KMS-11 (cell line): ENCODE measurements around the gene MYL6.

Source experiments
- H2AFZ ChIP-seq: fragments of 200-600 bp; sonication (generic); 2 replicates; pipeline ENCODE4 v1.6.1; 2016; ENCODE audit warnings: antibody characterized with exemption, mixed run types, low read depth
- H3K27ac ChIP-seq: fragments of 200-600 bp; sonication (generic); 2 replicates; pipeline ENCODE4 v1.6.1; 2016; ENCODE audit warnings: mild to moderate bottlenecking, mixed run types
- H3K27me3 ChIP-seq: fragments of 200-600 bp; sonication (generic); 2 replicates; pipeline ENCODE4 v1.6.1; 2017; ENCODE audit warnings: mild to moderate bottlenecking, low read depth, mixed run types, moderate library complexity; ENCODE audit not compliant: insufficient read depth
- H3K36me3 ChIP-seq: fragments of 200-600 bp; sonication (generic); 2 replicates; pipeline ENCODE4 v1.6.1; 2017; ENCODE audit warnings: mild to moderate bottlenecking, mixed run types; ENCODE audit not compliant: insufficient read depth
- H3K4me1 ChIP-seq: fragments of 200-600 bp; sonication (generic); 2 replicates; pipeline ENCODE4 v1.6.1; 2016; ENCODE audit warnings: mild to moderate bottlenecking, low read depth, mixed run types; ENCODE audit not compliant: poor library complexity, severe bottlenecking
- H3K4me2 ChIP-seq: fragments of 200-600 bp; sonication (generic); 2 replicates; pipeline ENCODE4 v1.7.0; 2016; ENCODE audit warnings: mild to moderate bottlenecking, mixed run types
- H3K4me3 ChIP-seq: fragments of 200-600 bp; sonication (generic); IDR thresholded peaks from 2 replicates; pipeline ENCODE4 v1.6.1; 2017; ENCODE audit warnings: low read depth, low read length, mixed read lengths; ENCODE audit not compliant: insufficient read depth
- H3K79me2 ChIP-seq: fragments of 200-600 bp; sonication (generic); 2 replicates; pipeline ENCODE4 v1.6.1; 2016; ENCODE audit warnings: low read depth, mixed run types; ENCODE audit not compliant: insufficient read depth
- H3K9ac ChIP-seq: fragments of 200-600 bp; sonication (generic); 2 replicates; pipeline ENCODE4 v1.6.1; 2016; ENCODE audit warnings: mild to moderate bottlenecking, mixed run types
- H4K20me1 ChIP-seq: fragments of 200-600 bp; sonication (generic); 2 replicates; pipeline ENCODE4 v1.6.1; 2016; ENCODE audit warnings: mild to moderate bottlenecking, mixed run types; ENCODE audit not compliant: insufficient read depth
- TF ChIP-seq, protein P1 (sequence below): fragments of 200-600 bp; sonication (generic); conservative IDR thresholded peaks from 2 replicates; pipeline ENCODE4 v1.6.1; 2017; ENCODE audit warnings: low read depth, mild to moderate bottlenecking, antibody characterized with exemption, low read length, moderate library complexity, mixed read lengths

Gene MYL6

DNA sequence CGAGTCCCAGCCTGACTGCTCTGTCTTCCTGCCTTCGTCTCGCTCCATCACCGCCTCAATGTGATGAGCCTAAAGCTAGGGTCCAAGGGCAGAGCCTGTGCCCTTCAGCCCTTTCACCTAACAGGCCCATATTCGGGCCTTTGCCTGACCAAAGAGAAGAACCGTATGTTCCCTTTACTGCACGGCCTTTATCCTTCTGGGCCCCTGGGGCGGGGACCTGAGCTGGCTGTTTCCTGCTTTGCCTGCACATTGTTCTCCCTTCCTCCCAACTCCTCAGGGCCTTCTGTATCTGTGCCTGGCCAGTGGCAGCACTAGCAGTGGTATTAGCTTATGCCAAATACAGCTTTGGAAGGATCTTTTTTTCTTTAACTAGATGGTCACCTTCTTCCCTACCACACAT is 14.3 kb upstream of the MYL6 start:
- Histone ChIP-seq H3K27me3 (no peaks in the 10 kb centered on the region), H3K4me1 (no peaks in the 10 kb centered on the region), H3K4me3 (no peak overlapping the region), H2AFZ (no peak overlapping the region), H3K9ac (no peak overlapping the region), H3K79me2 (no peaks in the 10 kb centered on the region), H3K27ac (no peak overlapping the region), H4K20me1 (no peaks in the 10 kb centered on the region), H3K4me2 (no peak overlapping the region), H3K36me3 (peaks cover 10% of the 10 kb centered on the region; the same call in 1 of the 2 replicates)
- TF ChIP-seq, protein P1, sequence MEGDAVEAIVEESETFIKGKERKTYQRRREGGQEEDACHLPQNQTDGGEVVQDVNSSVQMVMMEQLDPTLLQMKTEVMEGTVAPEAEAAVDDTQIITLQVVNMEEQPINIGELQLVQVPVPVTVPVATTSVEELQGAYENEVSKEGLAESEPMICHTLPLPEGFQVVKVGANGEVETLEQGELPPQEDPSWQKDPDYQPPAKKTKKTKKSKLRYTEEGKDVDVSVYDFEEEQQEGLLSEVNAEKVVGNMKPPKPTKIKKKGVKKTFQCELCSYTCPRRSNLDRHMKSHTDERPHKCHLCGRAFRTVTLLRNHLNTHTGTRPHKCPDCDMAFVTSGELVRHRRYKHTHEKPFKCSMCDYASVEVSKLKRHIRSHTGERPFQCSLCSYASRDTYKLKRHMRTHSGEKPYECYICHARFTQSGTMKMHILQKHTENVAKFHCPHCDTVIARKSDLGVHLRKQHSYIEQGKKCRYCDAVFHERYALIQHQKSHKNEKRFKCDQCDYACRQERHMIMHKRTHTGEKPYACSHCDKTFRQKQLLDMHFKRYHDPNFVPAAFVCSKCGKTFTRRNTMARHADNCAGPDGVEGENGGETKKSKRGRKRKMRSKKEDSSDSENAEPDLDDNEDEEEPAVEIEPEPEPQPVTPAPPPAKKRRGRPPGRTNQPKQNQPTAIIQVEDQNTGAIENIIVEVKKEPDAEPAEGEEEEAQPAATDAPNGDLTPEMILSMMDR, result no peak

DNA sequence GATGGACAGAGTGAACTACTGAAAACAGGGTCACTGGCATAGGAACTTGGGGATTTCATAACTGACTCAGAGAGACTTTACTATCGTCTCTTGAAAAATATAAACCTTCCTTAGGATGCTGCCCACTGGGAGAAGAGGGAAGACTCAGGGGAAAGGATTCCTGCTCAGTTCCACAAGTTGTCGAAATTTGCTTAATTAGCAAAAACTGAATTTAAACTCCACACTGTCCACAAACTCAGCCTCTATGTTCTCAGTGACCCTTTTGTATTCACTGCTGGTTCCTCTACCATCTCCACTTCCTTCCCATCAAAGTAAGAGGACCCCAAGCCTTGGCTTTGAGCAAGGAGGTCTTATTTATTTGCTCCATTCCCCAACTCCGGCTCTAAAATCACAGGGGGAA is 12.9 kb upstream of the MYL6 start:
- H3K36me3 ChIP-seq, result peaks cover 3% of the 10 kb centered on the region; the same call in 1 of the 2 replicates
- no peaks in the 10 kb centered on the region for H3K79me2 ChIP-seq
- TF ChIP-seq, protein P1, result no peak
- H3K4me1 ChIP-seq, result peaks cover 2% of the 10 kb centered on the region
- no peak overlapping the region for H3K4me2 ChIP-seq
- H3K27ac ChIP-seq, result no peak overlapping the region
- no peak overlapping the region for H2AFZ ChIP-seq
- H4K20me1 ChIP-seq, result no peaks in the 10 kb centered on the region
- no peaks in the 10 kb centered on the region for H3K27me3 ChIP-seq
- H3K9ac ChIP-seq, result no peak overlapping the region
- no peak overlapping the region for H3K4me3 ChIP-seq

DNA sequence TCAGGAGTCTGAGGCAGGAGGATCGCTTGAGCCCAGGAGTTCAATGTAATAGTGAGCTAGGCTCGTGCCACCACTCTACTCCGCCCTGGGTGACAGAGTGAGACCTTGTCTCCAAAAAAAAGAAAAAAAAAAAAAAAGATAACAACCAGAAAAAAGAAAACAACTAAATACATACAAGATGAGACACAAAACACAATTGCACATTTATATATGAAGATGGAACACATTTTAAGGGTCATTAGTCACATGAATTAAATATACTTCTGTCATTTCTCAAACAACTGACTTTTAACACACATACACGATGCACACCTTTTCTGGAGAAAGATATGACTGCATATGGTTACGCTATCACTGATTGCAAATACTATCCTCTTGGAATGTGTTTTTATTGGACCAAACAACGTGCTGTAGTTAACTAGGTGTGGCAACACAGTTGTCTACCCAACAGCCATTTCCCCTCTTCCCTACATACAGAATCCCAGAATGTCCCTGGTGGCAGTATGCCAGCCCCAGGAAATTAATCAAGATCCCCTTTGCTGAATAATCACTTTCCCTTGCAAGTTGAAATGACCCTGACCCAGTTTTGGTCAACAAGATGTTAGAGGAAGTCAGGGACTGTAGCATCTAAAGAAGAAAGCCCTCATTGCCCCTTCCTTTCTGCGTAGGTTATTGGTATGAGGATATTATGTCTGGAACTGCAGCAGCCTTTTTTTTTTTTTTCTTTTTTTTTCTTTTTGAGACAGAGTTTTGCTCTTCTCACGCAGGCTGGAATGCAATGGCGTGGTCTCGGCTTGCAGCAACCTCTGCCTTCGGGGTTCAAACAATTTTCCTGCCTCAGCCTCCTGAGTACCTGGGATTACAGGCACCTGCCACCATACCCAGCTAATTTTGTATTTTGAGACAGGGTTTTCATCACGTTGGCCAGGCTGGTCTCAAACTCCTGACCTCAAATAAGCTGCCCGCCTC is 11.4 kb upstream of the MYL6 start:
- Histone ChIP-seq H3K9ac (no peak overlapping the region), H3K27ac (no peak overlapping the region), H3K4me1 (peaks cover 17% of the 10 kb centered on the region), H3K4me3 (no peak overlapping the region), H3K36me3 (no peaks in the 10 kb centered on the region), H3K27me3 (no peaks in the 10 kb centered on the region), H3K79me2 (no peaks in the 10 kb centered on the region), H3K4me2 (no peak overlapping the region), H4K20me1 (no peaks in the 10 kb centered on the region), H2AFZ (no peak overlapping the region)
- TF ChIP-seq, protein P1, result no peak

DNA sequence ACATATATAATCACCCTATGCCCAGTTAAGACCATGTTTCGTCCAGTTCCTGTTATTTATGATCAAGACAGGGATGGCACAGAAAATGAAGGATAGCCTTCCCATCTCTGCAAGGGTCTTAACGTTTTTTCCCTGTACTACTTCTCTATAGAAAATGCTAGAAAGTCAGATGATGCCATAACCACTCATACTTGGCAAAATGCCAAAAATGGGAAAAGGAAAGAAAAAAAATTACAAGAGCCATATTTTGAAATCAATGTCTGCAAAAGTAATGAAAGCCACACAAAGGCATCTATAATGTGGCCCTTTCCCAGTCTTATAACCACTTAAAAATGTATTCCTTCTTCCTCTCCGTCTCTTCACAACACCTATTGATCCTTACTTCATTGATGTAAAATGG is 7.6 kb upstream of the MYL6 start:
- Histone ChIP-seq H4K20me1 (no peaks in the 10 kb centered on the region), H3K27me3 (no peaks in the 10 kb centered on the region), H3K36me3 (no peaks in the 10 kb centered on the region), H2AFZ (no peak overlapping the region), H3K27ac (peak overlapping the region; percentile 89; the same call in 1 of the 2 replicates), H3K4me3 (no peak overlapping the region), H3K4me1 (peaks cover 37% of the 10 kb centered on the region), H3K4me2 (peak overlapping the region; percentile 52), H3K79me2 (no peaks in the 10 kb centered on the region), H3K9ac (no peak overlapping the region)
- TF ChIP-seq, protein P1, result no peak
